Measurements from ENCODE around the gene TSPAN4.
A peak's percentile ranks its signal among the peaks of the same experiment; 100 is the strongest.

Gene TSPAN4

GRCh38 chr11:842370-843002, at the start of gene TSPAN4, which contains the start of gene POLR2L:
TSS of gene TSPAN4 (plus strand) at chr11:842852. CDS start at chr11:850305, 7,453 bp downstream.
TSS of gene POLR2L (minus strand) at chr11:842529. CDS start at chr11:842508, 21 bp downstream.
- DNase-seq, result peak; percentile 16

- no peak for DNase-seq
Observed at GRCh38 chr11:792873-793272, 49.8 kb upstream of the TSPAN4 start.

GRCh38 chr11:793556-793955, 49.1 kb upstream of the TSPAN4 start:
- DNase-seq, result no peak

- DNase-seq, result no peak
Observed at GRCh38 chr11:794013-794765, 48.5 kb upstream of the TSPAN4 start.

GRCh38 chr11:794766-795633, 47.7 kb upstream of the TSPAN4 start:
- DNase-seq, result no peak

- peak; percentile 41 for DNase-seq
Observed at GRCh38 chr11:795634-796564, 46.8 kb upstream of the TSPAN4 start.

GRCh38 chr11:796565-797295, 45.9 kb upstream of the TSPAN4 start:
- no peak for DNase-seq

GRCh38 chr11:797296-798092, 45.2 kb upstream of the TSPAN4 start:
- no peak for DNase-seq

GRCh38 chr11:798093-798713, 44.4 kb upstream of the TSPAN4 start, which contains the start of gene SLC25A22:
TSS of gene SLC25A22 (minus strand) at chr11:798281. CDS start at chr11:795006, 3,275 bp downstream.
- DNase-seq, result no peak

- DNase-seq, result no peak
Observed at GRCh38 chr11:799641-800316, 42.9 kb upstream of the TSPAN4 start.

GRCh38 chr11:800473-800872, 42.2 kb upstream of the TSPAN4 start:
- no peak for DNase-seq

- DNase-seq, result no peak
Observed at GRCh38 chr11:801097-801780, 41.4 kb upstream of the TSPAN4 start.

GRCh38 chr11:802018-802617, 40.5 kb upstream of the TSPAN4 start:
- DNase-seq, result no peak

GRCh38 chr11:802693-803466, 39.8 kb upstream of the TSPAN4 start:
- no peak for DNase-seq

GRCh38 chr11:803467-803742, 39.2 kb upstream of the TSPAN4 start:
- no peak for DNase-seq

GRCh38 chr11:803770-804598, 38.7 kb upstream of the TSPAN4 start:
- DNase-seq, result no peak

- DNase-seq, result no peak
Observed at GRCh38 chr11:804599-804964, 38.1 kb upstream of the TSPAN4 start.
